Measurements from ENCODE around the gene GOLGA6A. TPM values are rescaled to one million over a fixed set of nuclear protein-coding genes. Genes with fewer than 3 reads are reported as not detected.

GOLGA6A gene
- total and polyA plus RNA-seq, 2 of the 8 experiments (the other 6 are each of a cell fraction or from before 2014, with no cell fraction given) = 0.80 to 1.0 TPM

- H3K36me3 ChIP-seq (ENCODE audit: control insufficient read depth in 2 of 4, insufficient read depth in 4 of 4, low read length in 3 of 4) = peaks cover 0 to 6% (median 0%) of the 10 kb centered on the region in 4 experiments; a peak in 1 of 8 replicates
- no peak within 1 kb of the TSS for H3K9ac ChIP-seq (replicated peaks in 1 of 4; ENCODE audit: extremely low read depth in 1 of 4, low read depth in 3 of 4, low read length in 3 of 4)
- no peak within 1 kb of the TSS for H2BK120ac ChIP-seq (replicated peaks; ENCODE audit: low read depth, low read length)
- no peaks in the 10 kb centered on the region; the same call in 1 of the 2 replicates for H3K79me1 ChIP-seq (ENCODE audit: low read depth, low read length)
- H3K4ac ChIP-seq (replicated peaks; ENCODE audit: insufficient read length, low read depth, low read length) = peak within 1 kb of the TSS; percentile 57
- H3K79me2 ChIP-seq (ENCODE audit: control insufficient read depth in 1 of 2, insufficient read depth in 2 of 2, low read length in 2 of 2) = no peaks in the 10 kb centered on the region
- peaks cover 7 to 13% of the 10 kb centered on the region in 2 experiments for H4K20me1 ChIP-seq (replicated peaks in 1 of 2; ENCODE audit: control insufficient read depth in 1 of 2, insufficient read depth in 2 of 2, low read length in 2 of 2)
- peaks cover 2 to 73% (median 60%) of the 10 kb centered on the region in 4 experiments for H3K4me1 ChIP-seq (replicated peaks in 1 of 4; ENCODE audit: control insufficient read depth in 3 of 4, insufficient read depth in 4 of 4, low read length in 3 of 4)
- no peak within 1 kb of the TSS for H3K23ac ChIP-seq (ENCODE audit: insufficient read length)
- peak within 1 kb of the TSS; percentile 3 for H3K56ac ChIP-seq (replicated peaks; ENCODE audit: insufficient read length, low read depth, low read length)
- peak within 1 kb of the TSS; percentile 66 for H2BK15ac ChIP-seq (ENCODE audit: low read length)
- H3K9me3 ChIP-seq (ENCODE audit: insufficient read depth in 2 of 2, low read depth in 1 of 2, low read length in 1 of 2) = peaks cover 0 to 8% of the 10 kb centered on the region in 2 experiments; a peak in 1 of 4 replicates
- H4K8ac ChIP-seq (ENCODE audit: extremely low read depth, insufficient read depth, low read length) = peak within 1 kb of the TSS; percentile 62
- FAIRE-seq = no peak
- peaks cover 30% of the 10 kb centered on the region; the same call in 1 of the 2 replicates for H3K23me2 ChIP-seq (ENCODE audit: low read depth, low read length)
- H4K5ac ChIP-seq (ENCODE audit: insufficient read length, low read depth, low read length) = no peak within 1 kb of the TSS
- no peak within 1 kb of the TSS for H3K14ac ChIP-seq (ENCODE audit: insufficient read length)
- ChIA-PET POLR2A (ENCODE audit: partially characterized antibody) (interaction anchor here (1.1 to 1.4 kb wide), 4 partner anchors 8 to 190 kb away, joined by 3 to 4 read pairs (median 3); no protein-coding TSS in a partner anchor), CTCF (ENCODE audit: partially characterized antibody) (interaction anchor here (0.7 to 4.5 kb wide), 10 partner anchors 71 to 190 kb away, joined by 3 to 65 read pairs (median 17); partner anchors contain the start of gene STRA6)
- no peak for DNase-seq (ENCODE audit: low read depth in 1 of 2, low spot score in 2 of 2)
- H3K27ac ChIP-seq (ENCODE audit: low read depth, low read length) = no peak within 1 kb of the TSS
- peak within 1 kb of the TSS; percentile 41 for H2AK5ac ChIP-seq (ENCODE audit: low read depth, low read length)
- H3K18ac ChIP-seq (ENCODE audit: extremely low read depth, low read length) = peak within 1 kb of the TSS; percentile 86
- peak within 1 kb of the TSS; percentile 83 to 86 for H3K4me2 ChIP-seq (ENCODE audit: insufficient read depth in 1 of 2, low read depth in 2 of 2, low read length in 2 of 2)
- H3K27me3 ChIP-seq (replicated peaks in 1 of 4; ENCODE audit: control insufficient read depth in 3 of 4, extremely low read depth in 1 of 4, insufficient read depth in 3 of 4, low read length in 3 of 4) = peaks cover 77 to 93% (median 86%) of the 10 kb centered on the region in 4 experiments
- peak within 1 kb of the TSS; percentile 3 to 57 (median 39); a peak in 7 of 8 replicates for H3K4me3 ChIP-seq (ENCODE audit: extremely low read depth in 1 of 4, insufficient read depth in 2 of 4, low read depth in 3 of 4, low read length in 4 of 4)
- whole genome bisulfite sequencing, 2 experiments (ENCODE audit: extremely low coverage in 1 of 2, insufficient coverage in 1 of 2, insufficient read length in 1 of 2, insufficient replicate concordance in 2 of 2, low coverage in 1 of 2, low lambda C conversion rate in 2 of 2, missing lambda C conversion rate in 1 of 2) = 3% methylated on average over 49 of the region's 53 CpGs; no CpG with 5 or more reads in 1 of the 2 experiments
- H2BK12ac ChIP-seq (ENCODE audit: low read depth, low read length) = peak within 1 kb of the TSS; percentile 98; the same call in 1 of the 2 replicates
- H4K91ac ChIP-seq (replicated peaks; ENCODE audit: insufficient read length, low read length) = peak within 1 kb of the TSS; percentile 79
- peak within 1 kb of the TSS; percentile 97 for H2BK20ac ChIP-seq (ENCODE audit: low read length)
- no peak within 1 kb of the TSS for H2AFZ ChIP-seq (ENCODE audit: low read length)
- peak within 1 kb of the TSS; percentile 72; the same call in 1 of the 2 replicates for H2BK5ac ChIP-seq (ENCODE audit: low read depth, low read length)
- peak; percentile 59 for TF ChIP-seq RNF2 (IDR thresholded peaks at IDR 0.05; ENCODE audit: borderline replicate concordance, low read depth, low read length, missing control alignments, poor library complexity, severe bottlenecking)
- no peak for TF ChIP-seq SP2 (IDR thresholded peaks at IDR 0.05; ENCODE audit: low read length)
- no peak for TF ChIP-seq CHD1 (IDR thresholded peaks at IDR 0.05; ENCODE audit: low read depth, low read length)
- TF ChIP-seq TAF7 (optimal IDR thresholded peaks at IDR 0.05; ENCODE audit: borderline replicate concordance, low read depth, low read length) = peak; percentile 1
- no peak for TF ChIP-seq NANOG (IDR thresholded peaks at IDR 0.05; ENCODE audit: insufficient read depth, low read depth, low read length, poor library complexity, severe bottlenecking)
- 0 out of 2 replicates have a peak, but pooled peaks have one; percentile 1 for TF ChIP-seq RBBP5 (IDR thresholded peaks at IDR 0.05; ENCODE audit: borderline replicate concordance, low read depth, low read length)
- TF ChIP-seq YY1 (IDR thresholded peaks at IDR 0.05; ENCODE audit: low read depth, low read length) = no peak
- TF ChIP-seq MAFK (IDR thresholded peaks at IDR 0.05; ENCODE audit: low read depth, low read length) = no peak
- no peak for TF ChIP-seq KDM1A (IDR thresholded peaks at IDR 0.05; ENCODE audit: borderline replicate concordance, low read length)
- peak; percentile 80 for TF ChIP-seq E2F6 (IDR thresholded peaks at IDR 0.05)
Measured at GRCh38 chr15:74130155-74130848, 48.0 kb upstream of the GOLGA6A start, which contains the start of gene ISLR2. TSS of gene ISLR2 (plus strand) at chr15:74130586. CDS start at chr15:74132755, 2,169 bp downstream.

Measured in H1 (cell line).